DOHH2 (cell line): ENCODE measurements around the gene VSNL1.
"Not testable (repeated sequence)": the region's sequence is repeated elsewhere in the genome, so short reads cannot be mapped to it uniquely, and the experiment has no call there.

Experiments used
- H3F3A ChIP-seq: fragments of 200-600 bp; sonication (generic), shearing (Covaris generic); 2 replicates; pipeline ENCODE4 v1.6.0; 2016; ENCODE audit warnings: antibody characterized with exemption, mild to moderate bottlenecking; ENCODE audit not compliant: control insufficient read depth, insufficient read depth
- H3K27ac ChIP-seq: fragments of 200-600 bp; sonication (generic); 2 replicates; pipeline ENCODE4 v1.5.1; 2014; ENCODE audit warnings: low read depth, mild to moderate bottlenecking, low read length, moderate library complexity
- H3K27me3 ChIP-seq: fragments of 200-600 bp; sonication (generic); 2 replicates; pipeline ENCODE4 v1.6.1; 2014; ENCODE audit warnings: mild to moderate bottlenecking, low read length, mixed read lengths; ENCODE audit not compliant: control insufficient read depth
- H3K36me3 ChIP-seq: fragments of 200-600 bp; sonication (generic); 2 replicates; pipeline ENCODE4 v1.6.1; 2014; ENCODE audit warnings: mild to moderate bottlenecking, low read length, moderate library complexity, mixed read lengths; ENCODE audit not compliant: control insufficient read depth
- H3K4me1 ChIP-seq: fragments of 200-600 bp; sonication (generic); 2 replicates; pipeline ENCODE4 v1.6.1; 2014; ENCODE audit warnings: mild to moderate bottlenecking, low read length, mixed read lengths; ENCODE audit not compliant: control insufficient read depth
- H3K4me2 ChIP-seq: fragments of 200-600 bp; sonication (generic); 2 replicates; pipeline ENCODE4 v1.6.0; 2014; ENCODE audit warnings: mild to moderate bottlenecking, low read length, moderate library complexity
- H3K4me3 ChIP-seq: fragments of 200-600 bp; sonication (generic); 2 replicates; pipeline ENCODE4 v1.5.1; 2014; ENCODE audit warnings: mild to moderate bottlenecking, low read length, mixed read lengths
- H3K79me2 ChIP-seq: fragments of 200-600 bp; sonication (generic); 2 replicates; pipeline ENCODE4 v1.6.1; 2014; ENCODE audit warnings: mild to moderate bottlenecking, low read length, mixed read lengths; ENCODE audit not compliant: control insufficient read depth
- H3K9me2 ChIP-seq: fragments of 200-600 bp; sonication (generic); replicated peaks from 2 replicates; pipeline ENCODE4 v1.6.1; 2014; ENCODE audit warnings: mild to moderate bottlenecking, low read length, mixed read lengths; ENCODE audit not compliant: control insufficient read depth
- H3K9me3 ChIP-seq: fragments of 200-600 bp; sonication (generic); 2 replicates; pipeline ENCODE4 v1.6.1; 2014; ENCODE audit warnings: antibody characterized with exemption, low read length, mixed read lengths; ENCODE audit not compliant: control insufficient read depth, insufficient read depth
- H4K20me1 ChIP-seq: fragments of 200-600 bp; sonication (generic); 2 replicates; pipeline ENCODE4 v1.6.0; 2014; ENCODE audit warnings: low read depth, mild to moderate bottlenecking, antibody characterized with exemption, low read length, moderate library complexity; ENCODE audit not compliant: control insufficient read depth, insufficient read depth
- CTCF ChIP-seq: fragments of 200-600 bp; sonication (generic); IDR thresholded peaks from one replicate; pipeline ENCODE4 v1.5.1; 2014; ENCODE audit warnings: antibody characterized with exemption, mild to moderate bottlenecking, low read depth, low read length; ENCODE audit not compliant: poor library complexity, severe bottlenecking
- EZH2phosphoT487 ChIP-seq: fragments of 200-600 bp; sonication (generic); IDR thresholded peaks from 2 replicates; pipeline ENCODE4 v1.6.1; 2017; ENCODE audit warnings: borderline replicate concordance, mild to moderate bottlenecking, antibody characterized with exemption, low read length, moderate library complexity, mixed read lengths

Gene VSNL1

GRCh38 chr2:17558878-17559277, 18.4 kb downstream of the VSNL1 start:
- TF ChIP-seq CTCF (no peak), EZH2phosphoT487 (no peak)
- Histone ChIP-seq H3K9me3 (no peaks in the 10 kb centered on the region), H3K27ac (no peak overlapping the region), H3K36me3 (no peaks in the 10 kb centered on the region), H3K4me3 (no peak overlapping the region), H3F3A (no peaks in the 10 kb centered on the region), H3K79me2 (no peaks in the 10 kb centered on the region), H3K9me2 (no peaks in the 10 kb centered on the region), H3K4me1 (no peaks in the 10 kb centered on the region), H3K27me3 (no peaks in the 10 kb centered on the region), H4K20me1 (no peaks in the 10 kb centered on the region), H3K4me2 (no peak overlapping the region)

GRCh38 chr2:17565726-17566125, 25.2 kb downstream of the VSNL1 start:
- H3K9me3 ChIP-seq, H3K4me1 ChIP-seq, H3K27ac ChIP-seq, H3K79me2 ChIP-seq, H3K9me2 ChIP-seq, H4K20me1 ChIP-seq, H3K36me3 ChIP-seq, H3K27me3 ChIP-seq, H3K4me2 ChIP-seq, H3K4me3 ChIP-seq, H3F3A ChIP-seq: not testable (repeated sequence)

- H3K9me2 ChIP-seq: no peaks in the 10 kb centered on the region
- no peak overlapping the region for H3K27ac ChIP-seq
- H3F3A ChIP-seq: no peaks in the 10 kb centered on the region
- H3K79me2 ChIP-seq: no peaks in the 10 kb centered on the region
- no peaks in the 10 kb centered on the region for H3K36me3 ChIP-seq
- no peaks in the 10 kb centered on the region for H3K4me1 ChIP-seq
- no peaks in the 10 kb centered on the region for H3K9me3 ChIP-seq
- H3K4me2 ChIP-seq: no peak overlapping the region
- TF ChIP-seq EZH2phosphoT487 (no peak), CTCF (no peak)
- H3K4me3 ChIP-seq: no peak overlapping the region
- no peaks in the 10 kb centered on the region for H3K27me3 ChIP-seq
- no peaks in the 10 kb centered on the region for H4K20me1 ChIP-seq
Measured at GRCh38 chr2:17571681-17572080, 31.2 kb downstream of the VSNL1 start.

GRCh38 chr2:17573085-17573803, 32.7 kb downstream of the VSNL1 start:
- no peak overlapping the region for H3K27ac ChIP-seq

More at GRCh38 chr2:17573085-17573803, 32.7 kb downstream of the VSNL1 start:
- TF ChIP-seq CTCF: peak; percentile 20
- no peak for TF ChIP-seq EZH2phosphoT487
- no peaks in the 10 kb centered on the region for H4K20me1 ChIP-seq
- H3K79me2 ChIP-seq: no peaks in the 10 kb centered on the region
- H3K4me2 ChIP-seq: no peak overlapping the region
- no peaks in the 10 kb centered on the region for H3K4me1 ChIP-seq
- no peaks in the 10 kb centered on the region for H3F3A ChIP-seq
- no peaks in the 10 kb centered on the region for H3K27me3 ChIP-seq
- H3K36me3 ChIP-seq: no peaks in the 10 kb centered on the region
- no peaks in the 10 kb centered on the region for H3K9me2 ChIP-seq
- no peak overlapping the region for H3K4me3 ChIP-seq
- no peaks in the 10 kb centered on the region for H3K9me3 ChIP-seq
